PC-9 (cell line): Measurements from ENCODE around the gene MAGI1. TPM values are rescaled to one million over a fixed set of nuclear protein-coding genes. Genes with fewer than 3 reads are reported as not detected.

Experiments
- BruUV-seq: library from RNA; stranded (reverse); fragments of 400-500 nt; replicated peaks from 2 replicates; lab custom pipeline; 2021; lab: Mats Ljungman, UMichigan
- CTCF ChIA-PET: fragments of 300-600 bp; sonication (Branson Sonifier 250); formaldehyde crosslinking; loops from one replicate; lab custom pipeline; 2022; ENCODE audit warnings: antibody characterized with exemption; lab: Charles Lee
- POLR2A ChIA-PET: fragments of 300-600 bp; sonication (Branson Sonifier 250); formaldehyde crosslinking; loops from one replicate; lab custom pipeline; 2022; ENCODE audit warnings: antibody characterized with exemption; ENCODE audit not compliant: unreplicated experiment; lab: Charles Lee
- DNase-seq, 2 experiments: peaks; one replicate each; pipeline versions ENCODE4 v3.0.0 to v3.0.0-alpha.2; 2015 to 2022; ENCODE audit warnings: mixed read lengths in 1 of 2
- H2AFZ ChIP-seq: fragments of 200-600 bp; sonication (generic); 2 replicates; pipeline ENCODE4 v1.8.1; 2017; ENCODE audit warnings: antibody characterized with exemption
- H3F3A ChIP-seq: fragments of 200-600 bp; sonication (generic); 2 replicates; pipeline ENCODE4 v1.8.1; 2017; ENCODE audit warnings: antibody characterized with exemption, mild to moderate bottlenecking, low read depth; ENCODE audit not compliant: insufficient read depth
- H3K27ac ChIP-seq: fragments of 200-600 bp; sonication (generic); 2 replicates; pipeline ENCODE4 v1.6.1; 2016; ENCODE audit warnings: mixed run types
- H3K27me3 ChIP-seq: fragments of 200-600 bp; sonication (generic); 2 replicates; pipeline ENCODE4 v1.6.1; 2016; ENCODE audit warnings: low read depth, mixed run types; ENCODE audit not compliant: insufficient read depth
- H3K36me3 ChIP-seq: fragments of 200-600 bp; sonication (generic); 2 replicates; pipeline ENCODE4 v1.6.1; 2016; ENCODE audit warnings: low read depth, mixed run types
- H3K4me1 ChIP-seq: fragments of 200-600 bp; sonication (generic); replicated peaks from 2 replicates; pipeline ENCODE4 v1.6.1; 2016; ENCODE audit warnings: mixed run types; ENCODE audit not compliant: insufficient read depth
- H3K4me2 ChIP-seq: fragments of 200-600 bp; sonication (generic); 2 replicates; pipeline ENCODE4 v1.6.1; 2017; ENCODE audit warnings: mixed run types
- H3K4me3 ChIP-seq: fragments of 200-600 bp; sonication (generic); 2 replicates; pipeline ENCODE4 v1.6.1; 2016; ENCODE audit warnings: mixed run types
- H3K79me2 ChIP-seq: fragments of 200-600 bp; sonication (generic); 2 replicates; pipeline ENCODE4 v1.6.1; 2017; ENCODE audit warnings: low read depth, mixed run types
- H3K9me2 ChIP-seq: fragments of 200-600 bp; sonication (generic); 2 replicates; pipeline ENCODE4 v1.8.1; 2017; ENCODE audit warnings: mild to moderate bottlenecking; ENCODE audit not compliant: insufficient read depth
- H3K9me3 ChIP-seq: fragments of 200-600 bp; sonication (generic); 2 replicates; pipeline ENCODE4 v1.8.1; 2016; ENCODE audit warnings: low read depth; ENCODE audit not compliant: insufficient read depth
- H4K20me1 ChIP-seq: fragments of 200-600 bp; sonication (generic); 2 replicates; pipeline ENCODE4 v1.8.1; 2017; ENCODE audit not compliant: insufficient read depth
- EZH2 ChIP-seq: fragments of 200-600 bp; sonication (generic); IDR thresholded peaks from 2 replicates; pipeline ENCODE4 v1.8.0; 2017; ENCODE audit warnings: antibody characterized with exemption, low read depth
- intact Hi-C: fragments of 100-400 bp; cut with micrococcal nuclease; formaldehyde crosslinking; loops from one replicate; pipeline ENCODE4 v1.10.0; 2022; ENCODE audit not compliant: unreplicated experiment
- total RNA-seq: library from RNA; stranded (reverse); gene quantifications from 2 replicates; pipeline ENCODE4 v1.2.3, GENCODE V29; 2021
- TF ChIP-seq, protein P1 (sequence below): fragments of 200-600 bp; sonication (generic); conservative IDR thresholded peaks from 2 replicates; pipeline ENCODE4 v1.6.1; 2017; ENCODE audit warnings: mixed run types, antibody characterized with exemption, mild to moderate bottlenecking, moderate library complexity

Gene MAGI1
- total RNA-seq, 1 experiment from 2014 or later = 23.3 TPM

GRCh38 chr3:65830948-65831732 lies 207.6 kb downstream of the MAGI1 start:
- ChIA-PET CTCF (no interaction called here), POLR2A (no interaction called here)
- Histone ChIP-seq H3K79me2 (0 out of 2 replicates have a peak, but pooled peaks cover 7% of the 10 kb centered on the region), H3K9me2 (no peaks in the 10 kb centered on the region), H4K20me1 (no peaks in the 10 kb centered on the region), H2AFZ (no peak overlapping the region), H3K4me1 (peaks cover 26% of the 10 kb centered on the region), H3K27me3 (no peaks in the 10 kb centered on the region), H3K9me3 (no peaks in the 10 kb centered on the region), H3F3A (peaks cover 9% of the 10 kb centered on the region; the same call in 1 of the 2 replicates), H3K4me2 (no peak overlapping the region), H3K36me3 (no peaks in the 10 kb centered on the region), H3K4me3 (no peak overlapping the region), H3K27ac (no peak overlapping the region)
- no peak for TF ChIP-seq EZH2
- TF ChIP-seq, protein P1, sequence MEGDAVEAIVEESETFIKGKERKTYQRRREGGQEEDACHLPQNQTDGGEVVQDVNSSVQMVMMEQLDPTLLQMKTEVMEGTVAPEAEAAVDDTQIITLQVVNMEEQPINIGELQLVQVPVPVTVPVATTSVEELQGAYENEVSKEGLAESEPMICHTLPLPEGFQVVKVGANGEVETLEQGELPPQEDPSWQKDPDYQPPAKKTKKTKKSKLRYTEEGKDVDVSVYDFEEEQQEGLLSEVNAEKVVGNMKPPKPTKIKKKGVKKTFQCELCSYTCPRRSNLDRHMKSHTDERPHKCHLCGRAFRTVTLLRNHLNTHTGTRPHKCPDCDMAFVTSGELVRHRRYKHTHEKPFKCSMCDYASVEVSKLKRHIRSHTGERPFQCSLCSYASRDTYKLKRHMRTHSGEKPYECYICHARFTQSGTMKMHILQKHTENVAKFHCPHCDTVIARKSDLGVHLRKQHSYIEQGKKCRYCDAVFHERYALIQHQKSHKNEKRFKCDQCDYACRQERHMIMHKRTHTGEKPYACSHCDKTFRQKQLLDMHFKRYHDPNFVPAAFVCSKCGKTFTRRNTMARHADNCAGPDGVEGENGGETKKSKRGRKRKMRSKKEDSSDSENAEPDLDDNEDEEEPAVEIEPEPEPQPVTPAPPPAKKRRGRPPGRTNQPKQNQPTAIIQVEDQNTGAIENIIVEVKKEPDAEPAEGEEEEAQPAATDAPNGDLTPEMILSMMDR = no peak
- BruUV-seq = no TSS peak
- intact Hi-C loops = no loop called here
- DNase-seq = no peak

DNA sequence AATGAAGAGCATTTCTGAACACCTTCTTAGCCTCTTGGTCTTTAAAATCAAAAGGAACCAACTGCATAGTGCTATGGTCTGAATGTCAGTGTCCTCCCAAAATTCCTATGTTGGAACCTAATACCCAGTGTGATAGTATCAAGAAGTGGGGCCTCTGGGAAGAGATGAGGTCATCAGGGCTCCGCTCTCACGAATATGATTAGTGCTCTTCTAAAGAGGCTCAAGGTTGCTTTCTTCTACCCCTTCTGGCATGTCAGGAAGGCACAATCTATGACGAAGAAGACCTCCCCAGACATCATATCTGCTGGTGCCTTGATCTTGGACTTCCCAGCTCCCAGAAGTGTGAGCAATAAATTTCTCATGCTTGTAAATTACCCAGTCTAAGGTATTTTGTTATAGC lies 209.5 kb downstream of the MAGI1 start:
- Histone ChIP-seq H3K27ac (no peak overlapping the region), H3K9me3 (no peaks in the 10 kb centered on the region), H3K9me2 (no peaks in the 10 kb centered on the region), H3K4me1 (peaks cover 17% of the 10 kb centered on the region), H2AFZ (no peak overlapping the region), H3K79me2 (0 out of 2 replicates have a peak, but pooled peaks cover 7% of the 10 kb centered on the region), H3K4me3 (no peak overlapping the region), H4K20me1 (no peaks in the 10 kb centered on the region), H3K27me3 (no peaks in the 10 kb centered on the region), H3F3A (peaks cover under 1% of the 10 kb centered on the region; the same call in 1 of the 2 replicates), H3K4me2 (no peak overlapping the region), H3K36me3 (no peaks in the 10 kb centered on the region)
- BruUV-seq = no TSS peak
- intact Hi-C loops = no loop called here
- ChIA-PET POLR2A (no interaction called here), CTCF (no interaction called here)
- TF ChIP-seq EZH2 = no peak
- TF ChIP-seq, protein P1 = no peak
- no peak for DNase-seq

DNA sequence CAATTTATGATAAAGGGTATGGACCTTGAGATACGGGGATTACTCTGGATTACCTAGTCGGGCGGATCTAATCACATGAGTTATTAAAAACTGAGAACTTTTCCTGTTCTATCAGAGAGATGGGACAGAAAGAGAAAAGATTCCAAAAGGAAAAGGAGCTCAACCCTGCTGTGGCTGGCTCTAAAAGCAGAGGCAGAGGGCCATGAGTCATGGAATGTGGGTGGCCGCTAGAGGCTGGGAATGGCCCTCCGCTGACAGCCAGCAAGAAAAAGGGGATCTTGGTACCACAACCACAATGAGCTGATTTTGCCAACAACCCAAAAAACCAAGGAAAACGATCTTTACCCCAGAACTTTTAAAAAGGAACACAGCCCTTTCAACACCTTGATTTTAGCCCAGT lies 210.0 kb downstream of the MAGI1 start:
- Histone ChIP-seq H3K4me3 (no peak overlapping the region), H4K20me1 (no peaks in the 10 kb centered on the region), H3K9me3 (no peaks in the 10 kb centered on the region), H3K9me2 (no peaks in the 10 kb centered on the region), H3K79me2 (0 out of 2 replicates have a peak, but pooled peaks cover 5% of the 10 kb centered on the region), H3K4me2 (no peak overlapping the region), H3K27ac (no peak overlapping the region), H2AFZ (no peak overlapping the region), H3F3A (no peaks in the 10 kb centered on the region), H3K4me1 (peaks cover 12% of the 10 kb centered on the region), H3K36me3 (no peaks in the 10 kb centered on the region), H3K27me3 (no peaks in the 10 kb centered on the region)
- DNase-seq = no peak
- CTCF ChIA-PET = no interaction called here
- TF ChIP-seq EZH2 = no peak
- TF ChIP-seq, protein P1 = no peak
- no TSS peak for BruUV-seq
- POLR2A ChIA-PET = no interaction called here
- intact Hi-C loops = no loop called here
